NB4 (cell line): ENCODE data around the gene FER.

Experiments used
- MYC ChIP-seq: IDR thresholded peaks from 2 replicates; pipeline ENCODE4 v1.6.1; 2011; ENCODE audit warnings: low read depth, low read length
- POLR2A ChIP-seq: IDR thresholded peaks from 2 replicates; pipeline ENCODE4 v1.6.1; 2011; ENCODE audit warnings: mild to moderate bottlenecking; ENCODE audit not compliant: insufficient read length; ENCODE audit errors: extremely low read depth
- TF ChIP-seq, protein P1 (sequence below): IDR thresholded peaks from one replicate; pipeline ENCODE4 v1.5.1; 2012; ENCODE audit warnings: low read depth, low read length
- TF ChIP-seq, protein P2 (sequence below): IDR thresholded peaks from 2 replicates; pipeline ENCODE4 v1.6.1; 2011; ENCODE audit warnings: low read depth, low read length

DNA sequence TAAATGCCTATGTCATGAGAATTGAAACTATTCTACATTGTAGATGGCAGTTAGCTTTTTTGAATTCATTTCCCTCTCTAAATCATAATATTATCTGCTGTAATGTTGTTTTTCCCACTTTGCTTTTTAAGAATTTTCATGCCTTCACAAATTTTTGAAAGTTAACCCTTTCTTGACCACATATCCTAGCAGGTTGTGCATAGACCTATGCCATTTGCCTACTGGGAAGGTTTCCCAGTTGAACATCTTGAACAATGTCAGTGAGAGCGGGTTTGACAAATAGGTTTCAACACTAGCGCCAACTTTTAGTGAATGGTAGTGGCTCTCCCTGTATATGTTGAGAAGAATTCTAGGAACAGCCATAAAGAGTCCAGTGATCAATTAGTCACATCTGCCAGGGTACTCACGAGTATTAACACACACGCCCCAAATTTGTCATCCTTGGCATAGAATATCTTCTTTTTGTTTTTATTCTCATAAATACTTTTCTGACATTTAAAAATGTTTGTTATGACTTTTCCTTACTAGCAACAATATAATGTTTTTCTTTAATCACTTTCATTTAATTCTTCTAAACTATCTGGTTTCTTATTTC, 354.5 kb downstream of the FER start:
- no peak for TF ChIP-seq POLR2A
- TF ChIP-seq, protein P1, sequence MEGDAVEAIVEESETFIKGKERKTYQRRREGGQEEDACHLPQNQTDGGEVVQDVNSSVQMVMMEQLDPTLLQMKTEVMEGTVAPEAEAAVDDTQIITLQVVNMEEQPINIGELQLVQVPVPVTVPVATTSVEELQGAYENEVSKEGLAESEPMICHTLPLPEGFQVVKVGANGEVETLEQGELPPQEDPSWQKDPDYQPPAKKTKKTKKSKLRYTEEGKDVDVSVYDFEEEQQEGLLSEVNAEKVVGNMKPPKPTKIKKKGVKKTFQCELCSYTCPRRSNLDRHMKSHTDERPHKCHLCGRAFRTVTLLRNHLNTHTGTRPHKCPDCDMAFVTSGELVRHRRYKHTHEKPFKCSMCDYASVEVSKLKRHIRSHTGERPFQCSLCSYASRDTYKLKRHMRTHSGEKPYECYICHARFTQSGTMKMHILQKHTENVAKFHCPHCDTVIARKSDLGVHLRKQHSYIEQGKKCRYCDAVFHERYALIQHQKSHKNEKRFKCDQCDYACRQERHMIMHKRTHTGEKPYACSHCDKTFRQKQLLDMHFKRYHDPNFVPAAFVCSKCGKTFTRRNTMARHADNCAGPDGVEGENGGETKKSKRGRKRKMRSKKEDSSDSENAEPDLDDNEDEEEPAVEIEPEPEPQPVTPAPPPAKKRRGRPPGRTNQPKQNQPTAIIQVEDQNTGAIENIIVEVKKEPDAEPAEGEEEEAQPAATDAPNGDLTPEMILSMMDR = no peak
- TF ChIP-seq, protein P2, sequence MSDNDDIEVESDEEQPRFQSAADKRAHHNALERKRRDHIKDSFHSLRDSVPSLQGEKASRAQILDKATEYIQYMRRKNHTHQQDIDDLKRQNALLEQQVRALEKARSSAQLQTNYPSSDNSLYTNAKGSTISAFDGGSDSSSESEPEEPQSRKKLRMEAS = no peak
- no peak for TF ChIP-seq MYC
